ENCODE measurements around the gene UPF2. TPM values are rescaled to one million over a fixed set of nuclear protein-coding genes. Genes with fewer than 3 reads are reported as not detected.

The UPF2 gene
- total and polyA plus RNA-seq, 5 donors = 8.8 to 21.0 (median 17.6) TPM

- Histone ChIP-seq H3K4me3 (ENCODE audit: low read length) (no peak overlapping the region), H3K4me1 (ENCODE audit: control insufficient read depth, insufficient read depth, low read length) (peaks cover 6% of the 10 kb centered on the region), H3K27ac (ENCODE audit: low read length) (peak overlapping the region; percentile 32), H3K9me3 (ENCODE audit: control insufficient read depth, low read length) (no peaks in the 10 kb centered on the region), H3K27me3 (ENCODE audit: control insufficient read depth, insufficient read depth) (no peaks in the 10 kb centered on the region)
- ATAC-seq (peak; percentile 53 to 54), DNase-seq (peak; percentile 73 to 88 (median 85))
- WGBS = 23% methylated on average over 20 of the region's 20 CpGs
- intact Hi-C loops (cut with DNase I) = no loop called here
Observed at GRCh38 chr10:11874568-11875493, 167.8 kb downstream of the UPF2 start.

GRCh38 chr10:11871466-11871865, 171.1 kb downstream of the UPF2 start:
- no peaks in the 10 kb centered on the region for H3K27me3 ChIP-seq (ENCODE audit: control insufficient read depth, insufficient read depth)
- intact Hi-C loops (cut with DNase I) = no loop called here
- no peak for DNase-seq
- ATAC-seq = no peak
- H3K4me1 ChIP-seq (ENCODE audit: control insufficient read depth, insufficient read depth, low read length) = peaks cover 6% of the 10 kb centered on the region
- 30% methylated on average over 9 of the region's 9 CpGs for WGBS
- H3K9me3 ChIP-seq (ENCODE audit: control insufficient read depth, low read length) = no peaks in the 10 kb centered on the region
- no peak overlapping the region for H3K4me3 ChIP-seq (ENCODE audit: low read length)
- no peak overlapping the region for H3K27ac ChIP-seq (ENCODE audit: low read length)

GRCh38 chr10:11870900-11871400, 171.7 kb downstream of the UPF2 start:
- WGBS = 79% methylated on average over 7 of the region's 7 CpGs
- Histone ChIP-seq H3K4me3 (ENCODE audit: low read length) (no peak overlapping the region), H3K4me1 (ENCODE audit: control insufficient read depth, insufficient read depth, low read length) (peaks cover 6% of the 10 kb centered on the region), H3K9me3 (ENCODE audit: control insufficient read depth, low read length) (no peaks in the 10 kb centered on the region), H3K27me3 (ENCODE audit: control insufficient read depth, insufficient read depth) (no peaks in the 10 kb centered on the region), H3K27ac (ENCODE audit: low read length) (no peak overlapping the region)
- no peak for ATAC-seq
- no peak for DNase-seq
- intact Hi-C loops (cut with DNase I) = no loop called here

GRCh38 chr10:11870461-11870780, 172.2 kb downstream of the UPF2 start:
- no peaks in the 10 kb centered on the region for H3K9me3 ChIP-seq (ENCODE audit: control insufficient read depth, low read length)
- ATAC-seq (no peak), DNase-seq (no peak)
- intact Hi-C loops (cut with DNase I) = no loop called here
- 54% methylated on average over 8 of the region's 8 CpGs for WGBS
- H3K4me3 ChIP-seq (ENCODE audit: low read length) = peak overlapping the region; percentile 26
- no peak overlapping the region for H3K27ac ChIP-seq (ENCODE audit: low read length)
- no peaks in the 10 kb centered on the region for H3K27me3 ChIP-seq (ENCODE audit: control insufficient read depth, insufficient read depth)
- peaks cover 4% of the 10 kb centered on the region for H3K4me1 ChIP-seq (ENCODE audit: control insufficient read depth, insufficient read depth, low read length)

Other genes with a start within 250 kb of the UPF2 start
- 1 to 10 TPM; 1.5 to 2.2 (median 1.9) TPM for gene PROSER2, start 219.5 kb downstream of the UPF2 start, total RNA-seq
- 0.72 TPM for gene PROSER2, start 219.5 kb downstream of the UPF2 start, polyA plus RNA-seq
- gene DHTKD1, start 26.1 kb upstream of the UPF2 start, total RNA-seq = 10 to 100 TPM; 13.4 to 28.5 (median 19.3) TPM
- 7.6 TPM for gene DHTKD1, start 26.1 kb upstream of the UPF2 start, polyA plus RNA-seq
- gene SEC61A2, start 86.9 kb upstream of the UPF2 start, total RNA-seq = 10 to 100 TPM in 3 of 4 donors, 1 to 10 TPM in 1; 8.8 to 18.5 (median 14.5) TPM
- gene SEC61A2, start 86.9 kb upstream of the UPF2 start, polyA plus RNA-seq = 11.7 TPM
- gene NUDT5, start 153.1 kb upstream of the UPF2 start, total RNA-seq = 10 to 100 TPM in 3 of 4 donors, 1 to 10 TPM in 1; 9.4 to 13.8 (median 13.0) TPM
- 12.4 TPM for gene NUDT5, start 153.1 kb upstream of the UPF2 start, polyA plus RNA-seq
- gene CDC123, start 153.4 kb upstream of the UPF2 start, total RNA-seq = 10 to 100 TPM; 46.6 to 70.4 (median 63.1) TPM
- 46.0 TPM for gene CDC123, start 153.4 kb upstream of the UPF2 start, polyA plus RNA-seq

Measured in right cardiac atrium (tissue), 5 donors.